K562 (cell line): Measurements from ENCODE around the gene EYA4. TPM values are rescaled to one million over a fixed set of nuclear protein-coding genes. Genes with fewer than 3 reads are reported as not detected.

Experiments used
- ATAC-seq: fragments of 200-7000 bp; cut with Tn5 transposase; 3 replicates; pipeline ENCODE4 v1.9.1; 2020; ENCODE audit warnings: moderate library complexity
- BruUV-seq: library from RNA; stranded (reverse); fragments of 400-500 nt; replicated peaks from 2 replicates; lab custom pipeline; 2021; lab: Mats Ljungman, UMichigan
- CTCF ChIA-PET: fragments of 300-600 bp; formaldehyde crosslinking; extraction: SDS; loops from one replicate; lab custom pipeline; 2021; ENCODE audit warnings: low intra/inter-chr PET ratio; lab: Yijun Ruan, JAX
- POLR2A ChIA-PET: fragments of 300-600, 350-650 bp; sonication (Branson Sonifier 250); formaldehyde crosslinking; extraction: SDS; loops from one replicate; lab custom pipeline; 2021; ENCODE audit warnings: antibody characterized with exemption, inconsistent platforms; lab: Yijun Ruan, JAX
- DNase-seq, 4 experiments: peaks; one replicate each; pipeline versions ENCODE4 v3.0.0 to v3.0.0-alpha.2; 2011 to 2018; ENCODE audit warnings: low spot score in 3 of 4, mixed read lengths in 3 of 4; ENCODE audit errors: extremely low read depth in 1 of 4
- FAIRE-seq: peaks from 2 replicates; lab custom pipeline; 2011; peaks lifted over from hg19 to GRCh38; lab: Jason Lieb, UNC
- H2AFZ ChIP-seq: 2 replicates; pipeline ENCODE4 v1.6.0; 2011; ENCODE audit warnings: low read depth, low read length, control low read depth, inconsistent platforms
- H3K27ac ChIP-seq: fragments of 200-600 bp; 3 replicates; pipeline ENCODE4 v1.8.0; 2011; ENCODE audit warnings: low read depth, mild to moderate bottlenecking, control low read depth, inconsistent platforms, low read length, moderate library complexity, mixed read lengths; ENCODE audit errors: extremely low read depth
- H3K27me3 ChIP-seq, 2 experiments: fragments of 300-600 bp in 1 of 2; 2 replicates in 1 of 2; 3 replicates in 1 of 2; pipeline versions ENCODE4 v1.6.0 to v1.8.0; 2011; ENCODE audit warnings: inconsistent platforms in 2 of 2, low read length in 2 of 2, mild to moderate bottlenecking in 1 of 2, mixed read lengths in 1 of 2, moderate library complexity in 1 of 2; ENCODE audit not compliant: control insufficient read depth in 2 of 2, insufficient read depth in 2 of 2
- H3K36me3 ChIP-seq: fragments of 300-600 bp; 3 replicates; pipeline ENCODE4 v1.8.0; 2011; ENCODE audit warnings: mild to moderate bottlenecking, low read length, inconsistent platforms; ENCODE audit not compliant: control insufficient read depth, insufficient read depth
- H3K4me1 ChIP-seq, 2 experiments: fragments of 200-600 bp in 1 of 2; replicated peaks in 1 of 2; 2 replicates in 1 of 2; 3 replicates in 1 of 2; pipeline versions ENCODE4 v1.5.1 to v1.8.0; 2011; ENCODE audit warnings: inconsistent platforms in 2 of 2, low read length in 2 of 2, mild to moderate bottlenecking in 1 of 2, mixed read lengths in 1 of 2, moderate library complexity in 1 of 2; ENCODE audit not compliant: control insufficient read depth in 2 of 2, insufficient read depth in 2 of 2
- H3K4me2 ChIP-seq: 2 replicates; pipeline ENCODE4 v1.6.1; 2011; ENCODE audit warnings: low read length, control low read depth, inconsistent platforms, mixed read lengths; ENCODE audit not compliant: insufficient read depth
- H3K4me3 ChIP-seq: fragments of 200-600 bp; sonication (generic), shearing (Covaris generic); 2 replicates; pipeline ENCODE4 v1.5.1; 2016; ENCODE audit warnings: control low read depth, inconsistent platforms
- H3K79me2 ChIP-seq: fragments of 200-600 bp; 3 replicates; pipeline ENCODE4 v1.8.0; 2011; ENCODE audit warnings: low read length, inconsistent platforms; ENCODE audit not compliant: control insufficient read depth, insufficient read depth
- H3K9ac ChIP-seq, 2 experiments: 2 replicates each; pipeline versions ENCODE4 v1.6.0 to v1.6.1; 2011; ENCODE audit warnings: low read depth in 2 of 2, low read length in 2 of 2, control low read depth in 1 of 2, inconsistent platforms in 1 of 2, mild to moderate bottlenecking in 1 of 2, mixed read lengths in 1 of 2; ENCODE audit not compliant: insufficient read depth in 1 of 2
- H3K9me1 ChIP-seq: one replicate; pipeline ENCODE4 v1.6.0; 2011; ENCODE audit warnings: inconsistent platforms, mild to moderate bottlenecking, low read length, moderate library complexity; ENCODE audit not compliant: control insufficient read depth, insufficient read depth
- H3K9me3 ChIP-seq: replicated peaks from 2 replicates; pipeline ENCODE4 v1.5.1; 2011; ENCODE audit warnings: low read depth, low read length, inconsistent platforms; ENCODE audit not compliant: control insufficient read depth, insufficient read depth
- H4K20me1 ChIP-seq: replicated peaks from 2 replicates; pipeline ENCODE4 v1.6.1; 2011; ENCODE audit warnings: low read length, inconsistent platforms, mixed read lengths; ENCODE audit not compliant: control insufficient read depth, insufficient read depth
- AFF1 ChIP-seq, 2 experiments: fragments of 450-650 bp; IDR thresholded peaks; 2 replicates each; pipeline ENCODE4 v1.6.1; 2018; ENCODE audit warnings: mild to moderate bottlenecking in 2 of 2, low read depth in 1 of 2; ENCODE audit not compliant: partially characterized antibody in 2 of 2
- BRD4 ChIP-seq: fragments of 200-600 bp; sonication (generic); IDR thresholded peaks from 2 replicates; pipeline ENCODE4 v1.6.1; 2017; ENCODE audit warnings: inconsistent platforms
- BRF1 ChIP-seq: IDR thresholded peaks from 3 replicates; pipeline ENCODE4 v1.6.1; 2011; ENCODE audit warnings: borderline replicate concordance, mild to moderate bottlenecking; ENCODE audit not compliant: insufficient read length; ENCODE audit errors: extremely low read depth
- CTBP1 ChIP-seq: fragments of 450-650 bp; IDR thresholded peaks from 2 replicates; pipeline ENCODE4 v1.6.1; 2016; ENCODE audit warnings: borderline replicate concordance
- HDAC2 ChIP-seq: fragments of 450-650 bp; IDR thresholded peaks from 2 replicates; pipeline ENCODE4 v1.6.1; 2016; ENCODE audit warnings: mild to moderate bottlenecking
- KLF13 ChIP-seq: fragments of 450-650 bp; IDR thresholded peaks from 2 replicates; pipeline ENCODE4 v1.6.1; 2016; ENCODE audit warnings: missing genetic modification characterization, low read depth, mild to moderate bottlenecking, missing compliant biosample characterization, moderate library complexity, borderline replicate concordance
- NCOA4 ChIP-seq: fragments of 450-650 bp; IDR thresholded peaks from 2 replicates; pipeline ENCODE4 v1.6.1; 2018; ENCODE audit warnings: mild to moderate bottlenecking; ENCODE audit not compliant: partially characterized antibody
- POU5F1 ChIP-seq: fragments of 150-350 bp; IDR thresholded peaks from 2 replicates; pipeline ENCODE4 v1.6.1; 2014; ENCODE audit warnings: borderline replicate concordance, low read length, low read depth, mild to moderate bottlenecking; ENCODE audit not compliant: partially characterized antibody
- SIN3A ChIP-seq, 2 experiments: fragments of 150-350 bp in 1 of 2; IDR thresholded peaks; 2 replicates each; pipeline ENCODE4 v1.6.1; 2011 to 2016; ENCODE audit warnings: borderline replicate concordance in 2 of 2, low read depth in 2 of 2, low read length in 2 of 2, mild to moderate bottlenecking in 2 of 2, moderate library complexity in 2 of 2; ENCODE audit not compliant: control insufficient read depth in 1 of 2
- SREBF2 ChIP-seq: sonication (generic); formaldehyde crosslinking; IDR thresholded peaks from 2 replicates; pipeline ENCODE4 v1.4.0; 2020; ENCODE audit warnings: mild to moderate bottlenecking, missing genetic modification reagents
- TAL1 ChIP-seq: fragments of 450-650 bp; IDR thresholded peaks from 2 replicates; pipeline ENCODE4 v1.6.1; 2016; ENCODE audit warnings: mild to moderate bottlenecking
- TEAD2 ChIP-seq: fragments of 450-650 bp; IDR thresholded peaks from 2 replicates; pipeline ENCODE4 v1.6.1; 2016; ENCODE audit warnings: missing genetic modification characterization, control low read depth, missing compliant biosample characterization
- TRIM28 ChIP-seq: fragments of 450-650 bp; IDR thresholded peaks from 2 replicates; pipeline ENCODE4 v1.6.1; 2017
- ZNF143 ChIP-seq: sonication (generic); formaldehyde crosslinking; IDR thresholded peaks from 2 replicates; pipeline ENCODE4 v1.9.0; 2022; ENCODE audit warnings: mild to moderate bottlenecking, missing genetic modification reagents
- ZNF23 ChIP-seq: fragments of 250-450 bp; sonication (Bioruptor Pico); IDR thresholded peaks from 2 replicates; pipeline ENCODE4 v1.4.0; 2020; ENCODE audit warnings: mild to moderate bottlenecking
- ZNF408 ChIP-seq: fragments of 250-450 bp; sonication (Bioruptor Pico); IDR thresholded peaks from 2 replicates; pipeline ENCODE4 v1.4.0; 2020; ENCODE audit warnings: low read depth, mild to moderate bottlenecking, moderate library complexity
- ZNF518B ChIP-seq: fragments of 250-450 bp; sonication (Bioruptor Pico); IDR thresholded peaks from 2 replicates; pipeline ENCODE4 v1.5.0; 2021; ENCODE audit warnings: mild to moderate bottlenecking, moderate library complexity
- ZNF644 ChIP-seq: fragments of 200-800 bp; sonication (Bioruptor generic); IDR thresholded peaks from 2 replicates; pipeline ENCODE4 v1.6.1; 2016; ENCODE audit warnings: low read depth, missing genetic modification characterization, missing compliant biosample characterization
- WGBS: fragments of 100-300 bp; shearing (Covaris generic); methylation state at CpG from one replicate; pipeline ENCODE4 v1.1.6; 2016; ENCODE audit warnings: low coverage, mixed read lengths; ENCODE audit not compliant: insufficient coverage; ENCODE audit errors: missing lambda C conversion rate; 5-methylcytosine and 5-hydroxymethylcytosine counted together
- in situ Hi-C: fragments of 300-500 bp; cut with MboI; formaldehyde crosslinking; loops from 4 replicates; pipeline ENCODE4 v1.15.0; 2018; ENCODE audit warnings: inconsistent platforms, mixed read lengths
- intact Hi-C: fragments of 100-400 bp; cut with micrococcal nuclease; formaldehyde crosslinking; loops from 2 replicates; pipeline ENCODE4 v1.14.2; 2022
- polyA plus RNA-seq, 8 experiments: library from polyadenylated mRNA; depleted of rRNA in 4 of 8; stranded (reverse) in 5 of 8; unstranded in 3 of 8; fragments of >200 nt; fragmentation: Nextera tagmentation in 2 of 8; fragmentation: Illumina TruSeq in 1 of 8; extraction: Ambion mirVana in 2 of 8; extraction: Trizol in 1 of 8; gene quantifications; 2 replicates each; pipeline versions ENCODE4 v1.2.1 to v1.2.3, GENCODE V29; 2011 to 2014; ENCODE audit warnings: inconsistent platforms in 1 of 8, missing spikeins in 1 of 8
- total RNA-seq, 7 experiments: library from RNA; depleted of rRNA in 6 of 7; stranded (reverse); fragments of >200 nt in 6 of 7; fragmentation: Illumina TruSeq in 2 of 7; extraction: Trizol in 2 of 7; gene quantifications; 2 replicates each; pipeline versions ENCODE4 v1.2.1 to v1.2.3, GENCODE V29; 2011 to 2021; ENCODE audit warnings: low replicate concordance in 1 of 7

The EYA4 gene
- total and polyA plus RNA-seq, 9 of the 15 experiments (the other 6 are each of a cell fraction or from before 2014, with no cell fraction given) = 0.03 to 0.04 TPM; not detected in 7

- no peak overlapping the region for H3K9ac ChIP-seq
- no peaks in the 10 kb centered on the region for H3K4me1 ChIP-seq
- H3K9me1 ChIP-seq = no peaks in the 10 kb centered on the region
- no peak overlapping the region for H2AFZ ChIP-seq
- FAIRE-seq = no peak
- ChIA-PET CTCF (no interaction called here), POLR2A (no interaction called here)
- H3K27ac ChIP-seq = no peak overlapping the region
- 0% methylated on average over 5 of the region's 5 CpGs for WGBS
- no peaks in the 10 kb centered on the region for H3K27me3 ChIP-seq
- H3K4me3 ChIP-seq = no peak overlapping the region
- H3K4me2 ChIP-seq = no peak overlapping the region
- in situ Hi-C loops = no loop called here
- no peaks in the 10 kb centered on the region for H4K20me1 ChIP-seq
- H3K36me3 ChIP-seq = no peaks in the 10 kb centered on the region
- no peak for DNase-seq
- intact Hi-C loops = no loop called here
- BruUV-seq = no TSS peak
- H3K79me2 ChIP-seq = no peaks in the 10 kb centered on the region
- ATAC-seq = no peak
- no peaks in the 10 kb centered on the region for H3K9me3 ChIP-seq
- TF ChIP-seq TEAD2 (tag) (no peak), SREBF2 (CRISPR knock-in tag) (no peak), POU5F1 (no peak), ZNF644 (tag) (no peak), NCOA4 (no peak), BRD4 (no peak), BRF1 (no peak), TAL1 (no peak), CTBP1 (no peak), TRIM28 (no peak), ZNF518B (CRISPR knock-in tag) (no peak), AFF1 (IDR thresholded peaks at IDR 0.05; ENCODE audit: low read depth in 1 of 2, partially characterized antibody in 2 of 2) (no peak), HDAC2 (no peak), ZNF408 (no peak), ZNF23 (CRISPR knock-in tag) (no peak), ZNF143 (CRISPR knock-in tag) (no peak), KLF13 (tag) (no peak), SIN3A (IDR thresholded peaks at IDR 0.05; ENCODE audit: borderline replicate concordance in 2 of 2, control insufficient read depth in 1 of 2, low read depth in 2 of 2, low read length in 2 of 2) (no peak)
These were observed 119.0 kb downstream of the EYA4 start for GRCh38 chr6:133360194-133360593.
